Middle frontal gyrus (tissue), 1 donor: ENCODE measurements around the gene PTPN13.

Experiments
- DNase-seq: peaks from one replicate; pipeline ENCODE4 v3.0.0-alpha.2; 2015; ENCODE audit warnings: low spot score; ENCODE audit errors: extremely low spot score

PTPN13 gene

DNA sequence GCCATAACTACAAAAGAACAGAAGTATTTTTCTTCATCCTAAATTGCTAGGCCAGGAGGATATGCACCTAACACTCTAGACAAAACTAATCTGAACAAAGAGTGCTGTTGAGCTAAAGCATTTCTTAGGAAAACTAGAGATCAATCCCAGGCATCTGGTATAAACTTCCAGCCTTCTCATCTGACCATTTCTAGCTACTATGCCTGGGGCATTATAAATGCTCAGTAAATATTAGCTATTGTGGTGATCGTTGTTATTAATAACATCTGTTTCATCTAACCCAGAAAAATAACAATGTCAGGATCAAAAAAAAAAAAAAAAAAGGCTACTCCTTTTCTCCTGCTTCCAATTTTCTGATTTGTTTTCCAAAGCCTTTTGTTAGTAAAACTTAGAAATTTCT lies 262.8 kb downstream of the PTPN13 start:
- no peak for DNase-seq

- DNase-seq: no peak
Observed at GRCh38 chr4:86857341-86858052, 263.4 kb downstream of the PTPN13 start.
